Mesenchymal stem cell (in vitro differentiated cells and primary cell): ENCODE results near the gene SPSB1.
A peak's percentile ranks its signal among the peaks of the same experiment; 100 is the strongest.

Experiments
- DNase-seq: peaks from one replicate; pipeline ENCODE4 v3.0.0-alpha.2; 2013
- H2AFZ ChIP-seq: one replicate; pipeline ENCODE4 v1.6.1; 2013; ENCODE audit warnings: low read depth, mild to moderate bottlenecking, control low read depth, inconsistent platforms, low read length, moderate library complexity
- H2AK5ac ChIP-seq: 2 replicates; pipeline ENCODE4 v1.6.1; 2013; ENCODE audit warnings: low read length, moderate library complexity, mild to moderate bottlenecking, inconsistent platforms; ENCODE audit not compliant: severe bottlenecking
- H2BK120ac ChIP-seq: one replicate; pipeline ENCODE4 v1.6.1; 2013; ENCODE audit warnings: low read depth, mild to moderate bottlenecking, inconsistent platforms, low read length, moderate library complexity
- H2BK12ac ChIP-seq, 2 experiments: one replicate each; pipeline ENCODE4 v1.6.1; 2013; ENCODE audit warnings: inconsistent platforms in 2 of 2, low read length in 2 of 2, mild to moderate bottlenecking in 2 of 2, moderate library complexity in 2 of 2, control low read depth in 1 of 2
- H2BK15ac ChIP-seq: one replicate; pipeline ENCODE4 v1.6.1; 2013; ENCODE audit warnings: mild to moderate bottlenecking, low read depth, inconsistent platforms; ENCODE audit not compliant: poor library complexity, severe bottlenecking
- H2BK5ac ChIP-seq: 2 replicates; pipeline ENCODE4 v1.6.1; 2013; ENCODE audit warnings: low read depth, mild to moderate bottlenecking, low read length, control low read depth, inconsistent platforms; ENCODE audit not compliant: poor library complexity, severe bottlenecking
- H3K14ac ChIP-seq, 2 experiments: one replicate each; pipeline ENCODE4 v1.6.1; 2013; ENCODE audit warnings: inconsistent platforms in 2 of 2, low read length in 2 of 2, control low read depth in 1 of 2, mild to moderate bottlenecking in 1 of 2, moderate library complexity in 1 of 2
- H3K18ac ChIP-seq, 2 experiments: one replicate each; pipeline ENCODE4 v1.6.1; 2013; ENCODE audit warnings: inconsistent platforms in 2 of 2, low read length in 2 of 2, control low read depth in 1 of 2, low read depth in 1 of 2, mild to moderate bottlenecking in 1 of 2
- H3K23ac ChIP-seq, 2 experiments: one replicate each; pipeline ENCODE4 v1.6.1; 2013; ENCODE audit warnings: inconsistent platforms in 2 of 2, low read length in 2 of 2, mild to moderate bottlenecking in 2 of 2, moderate library complexity in 2 of 2, control low read depth in 1 of 2
- H3K27ac ChIP-seq: 2 replicates; pipeline ENCODE4 v1.5.1; 2013; ENCODE audit warnings: mild to moderate bottlenecking, moderate library complexity, low read length, control low read depth, inconsistent platforms; ENCODE audit not compliant: poor library complexity, severe bottlenecking
- H3K27me3 ChIP-seq, 2 experiments: 2 replicates each; pipeline versions ENCODE4 v1.6.1 to v1.7.0; 2013; ENCODE audit warnings: low read length in 2 of 2, mild to moderate bottlenecking in 2 of 2, moderate library complexity in 2 of 2, control low read depth in 1 of 2, inconsistent platforms in 1 of 2; ENCODE audit not compliant: control insufficient read depth in 1 of 2, insufficient read depth in 1 of 2
- H3K36me3 ChIP-seq, 2 experiments: 2 replicates each; pipeline versions ENCODE4 v1.6.1 to v1.7.0; 2013; ENCODE audit warnings: low read length in 2 of 2, control low read depth in 1 of 2, inconsistent platforms in 1 of 2, low read depth in 1 of 2, mild to moderate bottlenecking in 1 of 2; ENCODE audit not compliant: insufficient read depth in 2 of 2, control insufficient read depth in 1 of 2
- H3K4ac ChIP-seq, 2 experiments: one replicate each; pipeline ENCODE4 v1.6.1; 2013; ENCODE audit warnings: inconsistent platforms in 2 of 2, low read length in 2 of 2, mild to moderate bottlenecking in 2 of 2, moderate library complexity in 2 of 2, control low read depth in 1 of 2, low read depth in 1 of 2
- H3K4me1 ChIP-seq: 2 replicates; pipeline ENCODE4 v1.6.1; 2013; ENCODE audit warnings: low read depth, low read length, control low read depth; ENCODE audit not compliant: control insufficient read depth, insufficient read depth
- H3K4me2 ChIP-seq: 2 replicates; pipeline ENCODE4 v1.6.1; 2013; ENCODE audit warnings: low read length, mild to moderate bottlenecking, inconsistent platforms; ENCODE audit not compliant: poor library complexity, severe bottlenecking
- H3K4me3 ChIP-seq, 2 experiments: 2 replicates each; pipeline versions ENCODE4 v1.5.1 to v1.7.0; 2013; ENCODE audit warnings: low read length in 2 of 2, mild to moderate bottlenecking in 2 of 2, control low read depth in 1 of 2, low read depth in 1 of 2; ENCODE audit not compliant: insufficient read depth in 1 of 2
- H3K79me1 ChIP-seq: replicated peaks from 2 replicates; pipeline ENCODE4 v1.6.1; 2013; ENCODE audit warnings: mild to moderate bottlenecking, control low read depth, low read length, inconsistent platforms; ENCODE audit not compliant: poor library complexity, severe bottlenecking
- H3K9ac ChIP-seq: 2 replicates; pipeline ENCODE4 v1.7.0; 2013; ENCODE audit warnings: mild to moderate bottlenecking, low read length, moderate library complexity
- H3K9me3 ChIP-seq: 2 replicates; pipeline ENCODE4 v1.7.0; 2013; ENCODE audit warnings: mild to moderate bottlenecking, low read length; ENCODE audit not compliant: control insufficient read depth
- H4K8ac ChIP-seq: one replicate; pipeline ENCODE4 v1.6.1; 2013; ENCODE audit warnings: inconsistent platforms, mild to moderate bottlenecking, low read length, moderate library complexity
- H4K91ac ChIP-seq: one replicate; pipeline ENCODE4 v1.6.1; 2013; ENCODE audit warnings: mild to moderate bottlenecking, low read length, inconsistent platforms
- WGBS: methylation state at CpG from one replicate; pipeline ENCODE4 v1.1.7; 2013; ENCODE audit warnings: mixed read lengths; 5-methylcytosine and 5-hydroxymethylcytosine counted together

Gene SPSB1

DNA sequence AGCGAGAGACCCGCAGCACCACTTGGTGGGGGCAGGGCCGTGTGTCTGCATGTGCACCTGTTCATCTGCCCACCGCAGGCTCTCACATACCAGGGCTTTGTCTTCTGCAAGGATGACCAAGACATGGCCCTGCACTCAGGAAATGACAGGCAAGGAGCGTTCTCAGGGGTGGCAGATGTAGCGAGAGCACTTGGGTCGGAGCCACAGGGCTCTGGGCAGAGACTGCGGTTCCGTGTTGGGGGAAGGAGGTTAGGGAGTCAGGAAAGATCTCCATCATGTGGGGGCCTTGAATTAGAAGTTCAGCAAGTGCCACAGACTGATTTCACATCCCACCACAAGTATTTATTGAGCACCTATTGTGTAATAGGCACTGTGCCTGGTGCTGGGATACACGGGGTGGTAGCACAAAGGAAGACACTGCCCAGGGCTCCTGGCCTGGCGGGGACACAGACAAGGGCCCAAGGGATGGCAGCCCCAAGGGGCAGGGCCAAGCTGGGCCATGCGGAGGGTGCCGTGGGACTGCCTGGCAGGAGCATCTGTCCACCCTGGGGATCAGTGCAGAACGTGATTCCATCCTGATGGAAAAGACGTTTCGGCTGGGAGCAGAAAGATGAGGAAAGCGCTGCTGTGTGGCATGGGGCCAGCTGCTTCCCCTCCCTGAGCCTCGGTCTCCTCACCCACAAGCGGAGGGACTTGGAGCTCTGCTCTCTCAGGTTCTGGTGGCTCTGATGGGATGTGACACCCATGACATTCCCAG is 11.4 kb upstream of the SPSB1 start:
- Histone ChIP-seq H2BK120ac (peak overlapping the region; percentile 42), H3K27me3 (no peaks in the 10 kb centered on the region)
- DNase-seq: peak; percentile 75

DNA sequence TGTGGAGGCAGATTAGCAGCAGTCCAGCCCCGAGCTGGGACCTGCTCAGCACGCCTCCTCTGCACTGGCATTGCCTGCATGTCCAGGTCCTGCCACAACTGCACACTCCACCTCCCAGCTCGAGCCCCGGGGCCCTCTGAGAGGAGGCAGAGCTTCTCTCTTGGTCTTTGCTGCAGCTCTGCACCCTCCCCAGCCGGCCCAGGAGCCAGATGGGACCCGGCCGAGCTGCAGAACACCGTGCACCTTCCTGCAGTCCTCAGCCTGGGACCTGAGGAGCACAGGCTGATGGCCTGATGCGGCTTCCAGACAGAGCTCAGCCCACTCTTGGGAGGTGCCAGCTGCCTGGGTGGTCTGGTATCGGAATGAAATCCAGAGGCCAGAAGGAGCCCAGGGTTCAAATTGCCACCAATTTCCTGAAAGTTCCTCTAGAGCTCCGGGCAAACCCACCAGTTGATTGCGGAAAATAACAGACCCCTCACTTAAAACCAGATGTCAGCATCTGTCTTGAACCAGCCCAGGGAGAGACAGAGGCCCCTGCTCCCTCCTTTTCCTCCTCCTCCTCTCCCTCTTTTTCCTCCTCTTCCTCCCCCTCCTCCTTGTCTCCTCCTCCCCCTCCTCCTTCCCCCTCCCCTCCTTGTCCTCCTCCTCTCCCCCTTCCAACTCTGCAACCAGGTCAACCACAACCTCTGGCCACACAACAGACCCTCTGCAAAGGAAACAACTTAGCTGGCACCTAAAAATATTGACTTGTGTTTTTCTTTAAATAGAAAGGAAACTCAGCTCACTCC is 10.6 kb upstream of the SPSB1 start:
- no peak for DNase-seq
- Histone ChIP-seq H2BK12ac (peak overlapping the region in 1 of 2 experiments; percentile 55), H3K4me3 (peak overlapping the region; percentile 16 to 48), H2AK5ac (no peak overlapping the region), H4K91ac (peak overlapping the region; percentile 30), H2BK120ac (no peak overlapping the region), H3K79me1 (no peaks in the 10 kb centered on the region), H3K23ac (peak overlapping the region in 1 of 2 experiments; percentile 47), H2BK15ac (peak overlapping the region; percentile 8), H3K27me3 (no peaks in the 10 kb centered on the region), H3K9me3 (peaks cover 27% of the 10 kb centered on the region), H2AFZ (peak overlapping the region; percentile 51), H4K8ac (no peak overlapping the region), H3K14ac (no peak overlapping the region), H3K4me2 (no peak overlapping the region), H3K18ac (peak overlapping the region in 1 of 2 experiments; percentile 70), H3K27ac (no peak overlapping the region), H3K36me3 (no peaks in the 10 kb centered on the region), H2BK5ac (no peak overlapping the region), H3K9ac (peak overlapping the region; percentile 63), H3K4ac (peak overlapping the region; percentile 24 to 52), H3K4me1 (peaks cover 35% of the 10 kb centered on the region)
- 31% methylated on average over 12 of the region's 12 CpGs for WGBS

More for the DNA sequence above, 11.4 kb upstream of the SPSB1 start:
- no peak overlapping the region for H2AFZ ChIP-seq
- H3K4me1 ChIP-seq: peaks cover 35% of the 10 kb centered on the region
- peaks cover 27% of the 10 kb centered on the region for H3K9me3 ChIP-seq
- H3K4me3 ChIP-seq: peak overlapping the region in 1 of 2 experiments; percentile 48
- H3K18ac ChIP-seq: peak overlapping the region in 1 of 2 experiments; percentile 64
- peak overlapping the region in 1 of 2 experiments; percentile 84 for H3K14ac ChIP-seq
- H3K9ac ChIP-seq: peak overlapping the region; percentile 63
- H4K8ac ChIP-seq: no peak overlapping the region
- H3K27ac ChIP-seq: no peak overlapping the region
- H3K4ac ChIP-seq: peak overlapping the region; percentile 1 to 52
- H2AK5ac ChIP-seq: peak overlapping the region; percentile 11
- H2BK5ac ChIP-seq: no peak overlapping the region
- H2BK15ac ChIP-seq: no peak overlapping the region
- H3K4me2 ChIP-seq: no peak overlapping the region
- peak overlapping the region; percentile 30 for H4K91ac ChIP-seq
- H3K79me1 ChIP-seq: no peaks in the 10 kb centered on the region
- H2BK12ac ChIP-seq: peak overlapping the region; percentile 29 to 74
- WGBS: 66% methylated on average over 17 of the region's 19 CpGs
- H3K23ac ChIP-seq: no peak overlapping the region
- no peaks in the 10 kb centered on the region for H3K36me3 ChIP-seq

DNA sequence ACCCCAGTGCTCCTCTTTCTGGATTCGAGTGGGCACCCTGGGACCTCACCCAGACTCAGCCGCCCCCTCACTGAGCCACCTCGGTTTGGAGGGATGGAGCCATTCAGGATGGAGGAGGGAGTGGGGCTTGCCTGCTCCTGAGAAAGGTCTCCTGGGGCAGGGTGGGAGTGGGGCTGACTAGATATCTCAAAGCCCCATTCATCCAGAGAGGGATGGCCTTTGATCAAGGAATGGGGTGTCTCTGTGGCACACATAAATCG is 10.1 kb upstream of the SPSB1 start:
- WGBS: 69% methylated on average over 4 of the region's 4 CpGs

DNA sequence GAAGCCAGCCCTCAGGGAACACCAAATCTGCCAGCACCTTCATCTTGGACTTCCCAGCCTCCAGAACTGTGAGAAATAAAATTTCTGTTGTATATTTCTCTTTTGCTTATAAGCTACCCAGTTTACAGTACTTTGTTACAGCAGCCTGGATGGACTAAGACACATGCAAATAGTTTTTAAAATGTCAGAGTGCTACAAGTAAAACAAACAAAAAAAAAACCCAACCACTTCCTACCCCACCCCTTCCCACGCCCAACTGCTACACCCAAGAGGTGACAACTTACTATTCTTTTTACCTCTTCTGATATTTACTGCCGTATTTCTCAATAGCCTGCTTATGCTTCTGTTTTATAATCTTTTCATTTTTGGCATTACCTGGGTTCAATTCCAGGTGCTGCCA is 8.6 kb upstream of the SPSB1 start:
- H3K79me1 ChIP-seq: no peaks in the 10 kb centered on the region
- H2BK15ac ChIP-seq: no peak overlapping the region
- H4K91ac ChIP-seq: no peak overlapping the region
- H3K9ac ChIP-seq: no peak overlapping the region
- H3K9me3 ChIP-seq: peaks cover 31% of the 10 kb centered on the region
- no peak overlapping the region for H2AFZ ChIP-seq
- H3K23ac ChIP-seq: no peak overlapping the region
- H3K36me3 ChIP-seq: no peaks in the 10 kb centered on the region
- H3K4ac ChIP-seq: no peak overlapping the region
- no peak overlapping the region for H3K4me2 ChIP-seq
- H3K27ac ChIP-seq: no peak overlapping the region
- DNase-seq: no peak
- H3K18ac ChIP-seq: no peak overlapping the region
- WGBS: 84% methylated on average over 2 of the region's 2 CpGs
- H2AK5ac ChIP-seq: no peak overlapping the region
- H2BK12ac ChIP-seq: no peak overlapping the region
- peaks cover 31% of the 10 kb centered on the region for H3K4me1 ChIP-seq
- H3K4me3 ChIP-seq: no peak overlapping the region
- H2BK5ac ChIP-seq: no peak overlapping the region
- H3K27me3 ChIP-seq: no peaks in the 10 kb centered on the region
- H2BK120ac ChIP-seq: no peak overlapping the region
- no peak overlapping the region for H3K14ac ChIP-seq
- no peak overlapping the region for H4K8ac ChIP-seq

More for the DNA sequence above, 10.1 kb upstream of the SPSB1 start:
- H3K9ac ChIP-seq: no peak overlapping the region
- no peak overlapping the region for H2BK15ac ChIP-seq
- DNase-seq: no peak
- H3K27ac ChIP-seq: no peak overlapping the region
- H2AK5ac ChIP-seq: peak overlapping the region; percentile 4
- peaks cover 35% of the 10 kb centered on the region for H3K4me1 ChIP-seq
- no peak overlapping the region for H4K8ac ChIP-seq
- peak overlapping the region in 1 of 2 experiments; percentile 28 for H3K18ac ChIP-seq
- peak overlapping the region in 1 of 2 experiments; percentile 45 for H2BK12ac ChIP-seq
- H3K23ac ChIP-seq: no peak overlapping the region
- peaks cover 27% of the 10 kb centered on the region for H3K9me3 ChIP-seq
- no peak overlapping the region for H3K4ac ChIP-seq
- H4K91ac ChIP-seq: no peak overlapping the region
- H2AFZ ChIP-seq: no peak overlapping the region
- H3K27me3 ChIP-seq: no peaks in the 10 kb centered on the region
- no peak overlapping the region for H3K4me2 ChIP-seq
- no peaks in the 10 kb centered on the region for H3K36me3 ChIP-seq
- no peak overlapping the region for H3K4me3 ChIP-seq
- no peak overlapping the region for H2BK5ac ChIP-seq
- H3K79me1 ChIP-seq: no peaks in the 10 kb centered on the region
- no peak overlapping the region for H2BK120ac ChIP-seq
- no peak overlapping the region for H3K14ac ChIP-seq
